Common myeloid progenitor, CD34-positive (primary cell): ENCODE data around the gene FOXS1.
A peak's percentile ranks its signal among the peaks of the same experiment; 100 is the strongest.

Experiments used
- CTCF ChIA-PET: fragments of 350-600 bp; sonication (Branson Sonifier 250); formaldehyde crosslinking; loops from one replicate; lab custom pipeline; 2021; ENCODE audit warnings: antibody characterized with exemption; lab: Charles Lee
- POLR2A ChIA-PET: fragments of 350-600 bp; sonication (Branson Sonifier 250); formaldehyde crosslinking; loops from one replicate; lab custom pipeline; 2021; ENCODE audit warnings: antibody characterized with exemption; lab: Charles Lee
- DNase-seq, 3 donors: peaks; one replicate each; pipeline versions ENCODE4 v3.0.0 to v3.0.0-alpha.2; 2013
- H3K27ac ChIP-seq, 2 experiments: 1 replicate in 1 of 2; 2 replicates in 1 of 2; pipeline ENCODE4 v1.7.0; 2013; ENCODE audit warnings: inconsistent platforms in 2 of 2, low read length in 2 of 2, mild to moderate bottlenecking in 2 of 2, low read depth in 1 of 2, moderate library complexity in 1 of 2; ENCODE audit not compliant: severe bottlenecking in 2 of 2, insufficient read depth in 1 of 2, poor library complexity in 1 of 2
- H3K27me3 ChIP-seq, 5 experiments: replicated peaks in 2 of 5; 1 replicate in 3 of 5; 2 replicates in 2 of 5; pipeline versions ENCODE4 v1.6.1 to v1.7.0; 2013; ENCODE audit warnings: low read length in 4 of 5, mild to moderate bottlenecking in 2 of 5, moderate library complexity in 2 of 5, inconsistent platforms in 1 of 5; ENCODE audit not compliant: insufficient read depth in 5 of 5, control insufficient read depth in 4 of 5
- H3K36me3 ChIP-seq, 4 experiments: 1 replicate in 2 of 4; 2 replicates in 2 of 4; pipeline versions ENCODE4 v1.6.1 to v1.7.0; 2013; ENCODE audit warnings: low read length in 3 of 4, control low read depth in 1 of 4, mild to moderate bottlenecking in 1 of 4; ENCODE audit not compliant: control insufficient read depth in 4 of 4, insufficient read depth in 4 of 4
- H3K4me1 ChIP-seq, 4 experiments: 1 replicate in 3 of 4; 2 replicates in 1 of 4; pipeline versions ENCODE4 v1.6.1 to v1.7.1; 2013; ENCODE audit warnings: low read length in 3 of 4, mild to moderate bottlenecking in 3 of 4, control low read depth in 1 of 4, inconsistent platforms in 1 of 4, moderate library complexity in 1 of 4; ENCODE audit not compliant: control insufficient read depth in 4 of 4, insufficient read depth in 4 of 4; ENCODE audit errors: control extremely low read depth in 1 of 4
- H3K4me3 ChIP-seq, 7 experiments: 1 replicate in 4 of 7; 2 replicates in 3 of 7; pipeline versions ENCODE4 v1.5.1 to v1.7.0; 2013; ENCODE audit warnings: mild to moderate bottlenecking in 7 of 7, low read length in 6 of 7, moderate library complexity in 6 of 7, inconsistent platforms in 2 of 7, low read depth in 2 of 7, control low read depth in 1 of 7; ENCODE audit not compliant: insufficient read depth in 4 of 7, control insufficient read depth in 1 of 7; ENCODE audit errors: extremely low read depth in 1 of 7
- H3K9me3 ChIP-seq, 5 experiments: 1 replicate in 4 of 5; 2 replicates in 1 of 5; pipeline versions ENCODE4 v1.6.1 to v1.7.1; 2013; ENCODE audit warnings: low read length in 4 of 5, mild to moderate bottlenecking in 2 of 5, inconsistent platforms in 1 of 5, low read depth in 1 of 5, moderate library complexity in 1 of 5; ENCODE audit not compliant: control insufficient read depth in 4 of 5, insufficient read depth in 2 of 5; ENCODE audit errors: control extremely low read depth in 1 of 5
- WGBS: methylation state at CpG from one replicate; pipeline ENCODE4 v1.1.5; 2013; ENCODE audit not compliant: insufficient coverage; 5-methylcytosine and 5-hydroxymethylcytosine counted together

Gene FOXS1

GRCh38 chr20:31868853-31869672 is 23.7 kb upstream of the FOXS1 start:
- peaks cover 0 to 29% (median 24%) of the 10 kb centered on the region in 4 experiments for H3K4me1 ChIP-seq
- 63% methylated on average over 7 of the region's 12 CpGs for WGBS
- H3K9me3 ChIP-seq, result no peaks in the 10 kb centered on the region
- peak overlapping the region in 5 of 7 experiments; percentile 4 to 93 (median 77) for H3K4me3 ChIP-seq
- ChIA-PET POLR2A (interaction anchor here (1.0 kb wide), 1 partner anchor 52 kb away, joined by 3 read pairs; no protein-coding TSS in a partner anchor), CTCF (interaction anchor here (1.0 to 1.7 kb wide), 9 partner anchors 9 to 224 kb away, joined by 3 to 6 read pairs (median 4); partner anchors contain the start of gene PDRG1)
- peak in 2 of 3 donors; percentile 40 to 49 for DNase-seq
- no peak overlapping the region for H3K27ac ChIP-seq
- H3K27me3 ChIP-seq, result no peaks in the 10 kb centered on the region
- no peaks in the 10 kb centered on the region for H3K36me3 ChIP-seq

DNA sequence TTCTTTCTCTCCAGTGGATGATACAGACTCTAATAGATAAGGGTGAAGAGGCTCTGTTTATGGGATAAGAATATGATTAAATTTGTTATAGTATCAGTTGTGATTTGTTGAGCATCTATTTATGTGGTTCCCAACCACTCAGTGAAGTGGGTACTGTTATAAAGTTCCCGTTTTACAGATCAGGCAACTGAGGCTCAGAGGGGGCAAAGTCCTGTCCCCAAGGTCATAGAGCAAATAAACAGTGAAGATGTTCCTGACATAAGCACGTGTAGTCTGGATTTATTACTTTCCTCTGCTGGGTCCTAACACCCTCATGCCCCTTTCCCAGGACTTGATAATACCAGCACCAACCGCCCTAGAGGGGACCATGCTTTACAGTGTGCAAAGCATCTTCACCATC is 20.8 kb upstream of the FOXS1 start:
- Histone ChIP-seq H3K27me3 (no peaks in the 10 kb centered on the region), H3K27ac (no peak overlapping the region), H3K36me3 (no peaks in the 10 kb centered on the region), H3K9me3 (no peaks in the 10 kb centered on the region), H3K4me3 (no peak overlapping the region), H3K4me1 (peaks cover 0 to 41% (median 31%) of the 10 kb centered on the region in 4 experiments)
- POLR2A ChIA-PET, result no interaction called here
- DNase-seq, result no peak
- CTCF ChIA-PET, result no interaction called here
- WGBS, result 100% methylated on average over 3 of the region's 3 CpGs

- H3K27ac ChIP-seq, result no peak overlapping the region
- H3K9me3 ChIP-seq, result no peaks in the 10 kb centered on the region
- WGBS, result 87% methylated on average over 12 of the region's 12 CpGs
- H3K4me3 ChIP-seq, result no peak overlapping the region
- CTCF ChIA-PET, result interaction anchor here (0.6 to 2.6 kb wide), 7 partner anchors 9 to 87 kb away, joined by 3 to 9 read pairs (median 3); partner anchors contain the start of gene PDRG1
- H3K36me3 ChIP-seq, result no peaks in the 10 kb centered on the region
- no peak for DNase-seq
- peaks cover 0 to 41% (median 29%) of the 10 kb centered on the region in 4 experiments for H3K4me1 ChIP-seq
- POLR2A ChIA-PET, result no interaction called here
- H3K27me3 ChIP-seq, result peaks cover 0 to 12% (median 3%) of the 10 kb centered on the region in 5 experiments
Observed at GRCh38 chr20:31864521-31865400, 19.4 kb upstream of the FOXS1 start.

DNA sequence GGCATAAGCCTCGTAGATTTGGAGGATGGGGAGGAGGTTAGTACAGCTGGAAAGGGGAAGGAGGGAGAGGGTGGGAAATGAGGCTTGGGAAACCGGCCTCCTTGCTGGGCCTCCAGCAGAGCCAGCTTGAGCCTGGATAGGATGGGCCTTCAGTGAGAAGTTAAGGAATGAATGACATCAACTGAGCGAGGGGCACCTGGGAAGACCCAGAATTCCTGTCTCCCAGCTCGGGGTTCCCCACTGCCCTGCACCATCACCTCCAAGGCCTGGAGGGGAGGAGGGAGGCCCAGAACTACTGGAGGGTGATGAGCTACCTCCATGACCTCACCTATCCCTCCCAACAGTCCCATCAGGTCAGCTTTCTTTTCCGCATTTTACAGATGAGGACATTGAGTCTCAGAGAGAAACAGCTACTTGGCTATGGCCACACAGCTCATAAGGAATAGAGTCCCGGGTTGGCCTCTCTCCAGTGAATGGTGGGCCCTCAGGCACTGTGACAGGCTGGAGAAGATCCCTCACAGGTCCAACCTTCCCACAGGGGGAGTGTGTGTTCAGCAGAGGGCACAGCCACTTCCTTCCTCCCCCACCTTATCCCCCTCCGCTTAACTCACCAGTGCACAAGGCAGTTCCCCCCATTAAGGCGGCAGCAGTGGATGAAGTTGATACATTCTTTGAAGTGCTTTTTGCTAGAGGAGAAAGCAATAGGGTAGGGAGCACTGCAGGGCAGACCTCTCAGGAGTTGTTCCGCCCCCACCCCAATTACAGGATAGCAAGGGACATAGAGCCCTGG is 18.1 kb upstream of the FOXS1 start:
- POLR2A ChIA-PET, result no interaction called here
- H3K4me1 ChIP-seq, result peaks cover 0 to 36% (median 23%) of the 10 kb centered on the region in 4 experiments
- CTCF ChIA-PET, result interaction anchor here (0.5 to 2.6 kb wide), 6 partner anchors 11 to 162 kb away, joined by 3 to 9 read pairs (median 6); partner anchors contain the start of gene PDRG1
- DNase-seq, result peak in 2 of 3 donors; percentile 38 to 41
- no peaks in the 10 kb centered on the region for H3K36me3 ChIP-seq
- WGBS, result 100% methylated on average over 3 of the region's 9 CpGs
- no peaks in the 10 kb centered on the region for H3K9me3 ChIP-seq
- no peak overlapping the region for H3K4me3 ChIP-seq
- H3K27ac ChIP-seq, result no peak overlapping the region
- H3K27me3 ChIP-seq, result peaks cover 0 to 18% (median 3%) of the 10 kb centered on the region in 5 experiments

- Histone ChIP-seq H3K4me1 (peaks cover 0 to 38% (median 24%) of the 10 kb centered on the region in 4 experiments), H3K4me3 (no peak overlapping the region), H3K27me3 (peaks cover 0 to 18% (median 3%) of the 10 kb centered on the region in 5 experiments), H3K9me3 (no peaks in the 10 kb centered on the region), H3K36me3 (no peaks in the 10 kb centered on the region), H3K27ac (no peak overlapping the region)
- 94% methylated on average over 8 of the region's 8 CpGs for WGBS
- ChIA-PET POLR2A (no interaction called here), CTCF (interaction anchor here (2.6 kb wide), 1 partner anchor 10 kb away, joined by 7 read pairs; no protein-coding TSS in a partner anchor)
- DNase-seq, result no peak
Observed at GRCh38 chr20:31862506-31862905, 17.1 kb upstream of the FOXS1 start.

DNA sequence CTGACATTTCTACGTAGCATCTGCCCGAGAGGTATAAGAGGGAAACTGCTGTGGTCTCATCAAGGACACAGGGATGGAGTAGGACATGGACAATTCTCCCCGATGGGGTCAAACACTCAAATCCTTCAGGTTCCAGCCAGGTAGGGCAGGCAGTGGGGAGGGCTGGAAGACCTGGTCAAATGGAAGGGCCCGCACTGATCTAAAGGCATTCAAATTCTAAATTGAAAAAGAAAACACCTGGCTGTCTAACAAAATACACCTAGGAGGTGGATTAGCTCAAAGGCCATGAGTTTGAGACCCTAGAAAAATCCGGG is 16.7 kb upstream of the FOXS1 start:
- Histone ChIP-seq H3K36me3 (no peaks in the 10 kb centered on the region), H3K27ac (no peak overlapping the region), H3K9me3 (no peaks in the 10 kb centered on the region), H3K4me1 (peaks cover 0 to 38% (median 24%) of the 10 kb centered on the region in 4 experiments), H3K4me3 (peak overlapping the region in 1 of 7 experiments; percentile 12), H3K27me3 (peaks cover 0 to 18% (median 3%) of the 10 kb centered on the region in 5 experiments)
- no peak for DNase-seq
- WGBS, result 100% methylated on average over 4 of the region's 5 CpGs
- ChIA-PET CTCF (no interaction called here), POLR2A (interaction anchor here (0.7 kb wide), 1 partner anchor 42 kb away, joined by 3 read pairs; no protein-coding TSS in a partner anchor)
